HG02642 (cell line): ENCODE data around the gene PTPRE.

ENCODE experiments used
- ATAC-seq: cut with Tn5 transposase; IDR thresholded peaks from one replicate; pipeline ENCODE4 v1.9.1; 2021; ENCODE audit warnings: mild to moderate bottlenecking; ENCODE audit not compliant: unreplicated experiment, poor library complexity

PTPRE gene

GRCh38 chr10:127949831-127950230, 42.9 kb downstream of the PTPRE start:
- ATAC-seq: no peak

- no peak for ATAC-seq
Measured at GRCh38 chr10:127951861-127952574, 45.1 kb downstream of the PTPRE start.

GRCh38 chr10:127952575-127952869, 45.6 kb downstream of the PTPRE start:
- ATAC-seq: no peak

GRCh38 chr10:127952918-127953317, 46.0 kb downstream of the PTPRE start:
- ATAC-seq: no peak

GRCh38 chr10:127953876-127954275, 47.0 kb downstream of the PTPRE start:
- no peak for ATAC-seq

- no peak for ATAC-seq
Measured at GRCh38 chr10:127959428-127959827, 52.5 kb downstream of the PTPRE start.

- ATAC-seq: no peak
Measured at GRCh38 chr10:127961071-127961470, 54.2 kb downstream of the PTPRE start.

GRCh38 chr10:127962205-127962604, 55.3 kb downstream of the PTPRE start:
- no peak for ATAC-seq

GRCh38 chr10:127963136-127963535, 56.2 kb downstream of the PTPRE start:
- no peak for ATAC-seq

- no peak for ATAC-seq
Measured at GRCh38 chr10:127964621-127965020, 57.7 kb downstream of the PTPRE start.

- ATAC-seq: no peak
Measured at GRCh38 chr10:127966875-127967274, 60.0 kb downstream of the PTPRE start.

- no peak for ATAC-seq
Measured at GRCh38 chr10:127968027-127968441, 61.1 kb downstream of the PTPRE start.

GRCh38 chr10:127968659-127969058, 61.8 kb downstream of the PTPRE start:
- ATAC-seq: no peak

GRCh38 chr10:127971101-127971946, 64.4 kb downstream of the PTPRE start:
- ATAC-seq: no peak

- ATAC-seq: no peak
Measured at GRCh38 chr10:127971963-127972615, 65.2 kb downstream of the PTPRE start.

- no peak for ATAC-seq
Measured at GRCh38 chr10:127972751-127973357, 66.0 kb downstream of the PTPRE start.

- ATAC-seq: no peak
Measured at GRCh38 chr10:127973791-127974311, 66.9 kb downstream of the PTPRE start.

- no peak for ATAC-seq
Measured at GRCh38 chr10:127974911-127975310, 68.0 kb downstream of the PTPRE start.

- ATAC-seq: no peak
Measured at GRCh38 chr10:127976286-127976685, 69.4 kb downstream of the PTPRE start.

GRCh38 chr10:127976701-127977356, 69.9 kb downstream of the PTPRE start:
- no peak for ATAC-seq
